Kidney (tissue), 14 donors: Measurements from ENCODE around the gene BTBD1. TPM values are rescaled to one million over a fixed set of nuclear protein-coding genes. Genes with fewer than 3 reads are reported as not detected.

Experiments
- DNase-seq, 5 donors: peaks; one replicate each; pipeline ENCODE4 v3.0.0-alpha.2; 2013 to 2020
- FAIRE-seq: peaks from 2 replicates; lab custom pipeline; 2012; peaks lifted over from hg19 to GRCh38; lab: Jason Lieb, UNC
- H3K27ac ChIP-seq, 2 donors: one replicate each; pipeline ENCODE4 v1.7.0; 2013; ENCODE audit warnings: low read depth in 2 of 2, low read length in 2 of 2, inconsistent platforms in 1 of 2
- H3K27me3 ChIP-seq: one replicate; pipeline ENCODE4 v1.7.1; 2013; ENCODE audit warnings: low read length, inconsistent platforms; ENCODE audit not compliant: control insufficient read depth, insufficient read depth
- H3K36me3 ChIP-seq, 3 donors: one replicate each; pipeline versions ENCODE4 v1.7.0 to v1.7.1; 2013; ENCODE audit warnings: low read length in 3 of 3, control low read depth in 1 of 3, inconsistent platforms in 1 of 3; ENCODE audit not compliant: insufficient read depth in 3 of 3, control insufficient read depth in 2 of 3
- H3K4me1 ChIP-seq, 3 donors: one replicate each; pipeline versions ENCODE4 v1.7.0 to v1.7.1; 2013; ENCODE audit warnings: low read length in 3 of 3, inconsistent platforms in 1 of 3, low read depth in 1 of 3; ENCODE audit not compliant: control insufficient read depth in 2 of 3, insufficient read depth in 2 of 3
- H3K4me3 ChIP-seq, 3 donors: one replicate each; pipeline versions ENCODE4 v1.7.0 to v1.8.1; 2013; ENCODE audit warnings: low read length in 3 of 3, control low read depth in 1 of 3, inconsistent platforms in 1 of 3
- H3K9ac ChIP-seq, 3 donors: one replicate each; pipeline versions ENCODE4 v1.7.0 to v1.7.1; 2013; ENCODE audit warnings: low read length in 3 of 3, control low read depth in 1 of 3, inconsistent platforms in 1 of 3
- H3K9me3 ChIP-seq, 3 donors: one replicate each; pipeline versions ENCODE4 v1.7.0 to v1.7.1; 2013; ENCODE audit warnings: low read length in 3 of 3, control low read depth in 1 of 3, inconsistent platforms in 1 of 3; ENCODE audit not compliant: control insufficient read depth in 2 of 3, insufficient read depth in 1 of 3
- CTCF ChIP-seq: IDR thresholded peaks from 3 replicates; pipeline ENCODE4 v1.5.1; 2012; ENCODE audit warnings: mild to moderate bottlenecking, moderate library complexity, borderline replicate concordance; ENCODE audit not compliant: insufficient read depth; ENCODE audit errors: extremely low read depth
- intact Hi-C: fragments of 100-400 bp; cut with DNase I; formaldehyde crosslinking; loops from one replicate; pipeline ENCODE4 v1.11.1; 2022
- polyA plus RNA-seq: library from polyadenylated mRNA; stranded (reverse); fragments of 350-450 nt; fragmentation: Illumina TruSeq; extraction: RNeasy Lipid Tissue Mini Kit (QIAGEN cat#74804); gene quantifications from one replicate; pipeline ENCODE4 v1.2.3, GENCODE V29; 2014; ENCODE audit warnings: low read depth, low replicate concordance; ENCODE audit not compliant: insufficient read depth
- total RNA-seq: library from RNA; stranded (reverse); fragmentation: NEBNext Ultra II Directional; extraction: Animal tissue kit (Norgen Biotek cat#: 25700); gene quantifications from one replicate; pipeline ENCODE4 v1.2.1, GENCODE V29; 2021
- donor health status: control.
- donor health status: control.
- donor health status: control.
- donor health status: control.
- donor health status: control.
- donor health status: DM: yes; HTN: yes; CAD: no.
- donor health status: Normal renal cell carcinoma (clear cell type).

The BTBD1 gene
- total and polyA plus RNA-seq, 2 donors from 2014 or later: 29.1 to 52.0 TPM

GRCh38 chr15:83104141-83104540, 37.1 kb upstream of the BTBD1 start:
- H3K9me3 ChIP-seq: no peaks in the 10 kb centered on the region
- H3K4me3 ChIP-seq: no peak overlapping the region
- H3K27ac ChIP-seq: no peak overlapping the region
- DNase-seq (no peak), FAIRE-seq (no peak)
- no peak for TF ChIP-seq CTCF
- H3K4me1 ChIP-seq: peaks cover 0 to 2% (median 0%) of the 10 kb centered on the region in 3 donors
- H3K27me3 ChIP-seq: peaks cover 5% of the 10 kb centered on the region
- H3K9ac ChIP-seq: no peak overlapping the region
- intact Hi-C loops: no loop called here
- no peaks in the 10 kb centered on the region for H3K36me3 ChIP-seq

GRCh38 chr15:83102346-83102745, 35.3 kb upstream of the BTBD1 start:
- Histone ChIP-seq H3K27me3 (no peaks in the 10 kb centered on the region), H3K9ac (no peak overlapping the region), H3K4me1 (no peaks in the 10 kb centered on the region), H3K9me3 (peaks cover 0 to 5% (median 0%) of the 10 kb centered on the region in 3 donors), H3K36me3 (no peaks in the 10 kb centered on the region), H3K4me3 (no peak overlapping the region), H3K27ac (no peak overlapping the region)
- FAIRE-seq (no peak), DNase-seq (no peak)
- intact Hi-C loops: no loop called here
- no peak for TF ChIP-seq CTCF

- FAIRE-seq: no peak
- no peaks in the 10 kb centered on the region for H3K4me1 ChIP-seq
- H3K4me3 ChIP-seq: no peak overlapping the region
- H3K36me3 ChIP-seq: no peaks in the 10 kb centered on the region
- intact Hi-C loops: no loop called here
- DNase-seq: no peak
- peaks cover 0 to 5% (median 0%) of the 10 kb centered on the region in 3 donors for H3K9me3 ChIP-seq
- no peak overlapping the region for H3K27ac ChIP-seq
- no peak overlapping the region for H3K9ac ChIP-seq
- no peak for TF ChIP-seq CTCF
- no peaks in the 10 kb centered on the region for H3K27me3 ChIP-seq
Measured at GRCh38 chr15:83100097-83100646, 33.1 kb upstream of the BTBD1 start.

GRCh38 chr15:83099290-83099689, 32.2 kb upstream of the BTBD1 start:
- FAIRE-seq (no peak), DNase-seq (no peak)
- intact Hi-C loops: no loop called here
- Histone ChIP-seq H3K27me3 (no peaks in the 10 kb centered on the region), H3K4me3 (no peak overlapping the region), H3K36me3 (no peaks in the 10 kb centered on the region), H3K9me3 (peaks cover 0 to 5% (median 0%) of the 10 kb centered on the region in 3 donors), H3K9ac (no peak overlapping the region), H3K27ac (no peak overlapping the region), H3K4me1 (no peaks in the 10 kb centered on the region)
- no peak for TF ChIP-seq CTCF
